Measurements from ENCODE around the gene TRDMT1.

TRDMT1 gene

GRCh38 chr10:17143055-17143690 is 58.3 kb downstream of the TRDMT1 start:
- Histone ChIP-seq H3K36me3 (ENCODE audit: control insufficient read depth, low read depth, low read length) (no peaks in the 10 kb centered on the region), H3K27me3 (ENCODE audit: control insufficient read depth, insufficient read depth, low read length) (no peaks in the 10 kb centered on the region), H3K9me3 (ENCODE audit: control insufficient read depth, low read depth, low read length) (no peaks in the 10 kb centered on the region), H3K9ac (ENCODE audit: low read length) (no peak overlapping the region), H3K4me1 (ENCODE audit: control insufficient read depth, low read depth, low read length) (no peaks in the 10 kb centered on the region), H3K27ac (ENCODE audit: low read length) (no peak overlapping the region), H3K4me3 (ENCODE audit: low read length) (no peak overlapping the region)

- no peaks in the 10 kb centered on the region for H3K27me3 ChIP-seq (ENCODE audit: control insufficient read depth, insufficient read depth, low read length)
- H3K4me3 ChIP-seq (ENCODE audit: low read length): no peak overlapping the region
- H3K27ac ChIP-seq (ENCODE audit: low read length): no peak overlapping the region
- H3K4me1 ChIP-seq (ENCODE audit: control insufficient read depth, low read depth, low read length): no peaks in the 10 kb centered on the region
- no peaks in the 10 kb centered on the region for H3K36me3 ChIP-seq (ENCODE audit: control insufficient read depth, low read depth, low read length)
- H3K9ac ChIP-seq (ENCODE audit: low read length): no peak overlapping the region
- H3K9me3 ChIP-seq (ENCODE audit: control insufficient read depth, low read depth, low read length): no peaks in the 10 kb centered on the region
Observed at GRCh38 chr10:17141504-17142229, 59.8 kb downstream of the TRDMT1 start.

GRCh38 chr10:17140386-17140761 is 61.1 kb downstream of the TRDMT1 start:
- Histone ChIP-seq H3K9me3 (ENCODE audit: control insufficient read depth, low read depth, low read length) (no peaks in the 10 kb centered on the region), H3K36me3 (ENCODE audit: control insufficient read depth, low read depth, low read length) (no peaks in the 10 kb centered on the region), H3K9ac (ENCODE audit: low read length) (no peak overlapping the region), H3K27me3 (ENCODE audit: control insufficient read depth, insufficient read depth, low read length) (no peaks in the 10 kb centered on the region), H3K4me3 (ENCODE audit: low read length) (no peak overlapping the region), H3K4me1 (ENCODE audit: control insufficient read depth, low read depth, low read length) (no peaks in the 10 kb centered on the region), H3K27ac (ENCODE audit: low read length) (no peak overlapping the region)

- H3K9me3 ChIP-seq (ENCODE audit: control insufficient read depth, low read depth, low read length): no peaks in the 10 kb centered on the region
- H3K4me1 ChIP-seq (ENCODE audit: control insufficient read depth, low read depth, low read length): no peaks in the 10 kb centered on the region
- H3K27ac ChIP-seq (ENCODE audit: low read length): no peak overlapping the region
- H3K36me3 ChIP-seq (ENCODE audit: control insufficient read depth, low read depth, low read length): no peaks in the 10 kb centered on the region
- no peak overlapping the region for H3K9ac ChIP-seq (ENCODE audit: low read length)
- no peak overlapping the region for H3K4me3 ChIP-seq (ENCODE audit: low read length)
- H3K27me3 ChIP-seq (ENCODE audit: control insufficient read depth, insufficient read depth, low read length): no peaks in the 10 kb centered on the region
Observed at GRCh38 chr10:17138460-17139042, 62.9 kb downstream of the TRDMT1 start.

- Histone ChIP-seq H3K27me3 (ENCODE audit: control insufficient read depth, insufficient read depth, low read length) (no peaks in the 10 kb centered on the region), H3K36me3 (ENCODE audit: control insufficient read depth, low read depth, low read length) (no peaks in the 10 kb centered on the region), H3K4me3 (ENCODE audit: low read length) (no peak overlapping the region), H3K27ac (ENCODE audit: low read length) (no peak overlapping the region), H3K4me1 (ENCODE audit: control insufficient read depth, low read depth, low read length) (no peaks in the 10 kb centered on the region), H3K9me3 (ENCODE audit: control insufficient read depth, low read depth, low read length) (no peaks in the 10 kb centered on the region), H3K9ac (ENCODE audit: low read length) (no peak overlapping the region)
Observed at GRCh38 chr10:17134737-17135260, 66.7 kb downstream of the TRDMT1 start.

GRCh38 chr10:17134282-17134681 is 67.2 kb downstream of the TRDMT1 start:
- no peak overlapping the region for H3K27ac ChIP-seq (ENCODE audit: low read length)
- no peaks in the 10 kb centered on the region for H3K9me3 ChIP-seq (ENCODE audit: control insufficient read depth, low read depth, low read length)
- no peak overlapping the region for H3K4me3 ChIP-seq (ENCODE audit: low read length)
- H3K36me3 ChIP-seq (ENCODE audit: control insufficient read depth, low read depth, low read length): no peaks in the 10 kb centered on the region
- no peak overlapping the region for H3K9ac ChIP-seq (ENCODE audit: low read length)
- no peaks in the 10 kb centered on the region for H3K4me1 ChIP-seq (ENCODE audit: control insufficient read depth, low read depth, low read length)
- H3K27me3 ChIP-seq (ENCODE audit: control insufficient read depth, insufficient read depth, low read length): no peaks in the 10 kb centered on the region

GRCh38 chr10:17129741-17130140 is 71.7 kb downstream of the TRDMT1 start, which contains the start of gene CUBN:
Gene CUBN (minus strand): TSS chr10:17129811. CDS start chr10:17129765, 46 bp downstream.
- Histone ChIP-seq H3K9ac (ENCODE audit: low read length) (no peak within 1 kb of the TSS), H3K27ac (ENCODE audit: low read length) (no peak within 1 kb of the TSS), H3K9me3 (ENCODE audit: control insufficient read depth, low read depth, low read length) (no peaks in the 10 kb centered on the region), H3K4me1 (ENCODE audit: control insufficient read depth, low read depth, low read length) (no peaks in the 10 kb centered on the region), H3K4me3 (ENCODE audit: low read length) (no peak within 1 kb of the TSS), H3K27me3 (ENCODE audit: control insufficient read depth, insufficient read depth, low read length) (no peaks in the 10 kb centered on the region), H3K36me3 (ENCODE audit: control insufficient read depth, low read depth, low read length) (no peaks in the 10 kb centered on the region)

- H3K9me3 ChIP-seq (ENCODE audit: control insufficient read depth, low read depth, low read length): no peaks in the 10 kb centered on the region
- peaks cover 9% of the 10 kb centered on the region for H3K4me1 ChIP-seq (ENCODE audit: control insufficient read depth, low read depth, low read length)
- no peaks in the 10 kb centered on the region for H3K27me3 ChIP-seq (ENCODE audit: control insufficient read depth, insufficient read depth, low read length)
- no peak overlapping the region for H3K9ac ChIP-seq (ENCODE audit: low read length)
- H3K4me3 ChIP-seq (ENCODE audit: low read length): no peak overlapping the region
- no peak overlapping the region for H3K27ac ChIP-seq (ENCODE audit: low read length)
- no peaks in the 10 kb centered on the region for H3K36me3 ChIP-seq (ENCODE audit: control insufficient read depth, low read depth, low read length)
Observed at GRCh38 chr10:17128261-17128660, 73.2 kb downstream of the TRDMT1 start.

GRCh38 chr10:17126327-17126726 is 75.1 kb downstream of the TRDMT1 start:
- Histone ChIP-seq H3K27me3 (ENCODE audit: control insufficient read depth, insufficient read depth, low read length) (no peaks in the 10 kb centered on the region), H3K4me3 (ENCODE audit: low read length) (no peak overlapping the region), H3K36me3 (ENCODE audit: control insufficient read depth, low read depth, low read length) (no peaks in the 10 kb centered on the region), H3K9ac (ENCODE audit: low read length) (no peak overlapping the region), H3K9me3 (ENCODE audit: control insufficient read depth, low read depth, low read length) (no peaks in the 10 kb centered on the region), H3K27ac (ENCODE audit: low read length) (no peak overlapping the region), H3K4me1 (ENCODE audit: control insufficient read depth, low read depth, low read length) (peaks cover 12% of the 10 kb centered on the region)

- Histone ChIP-seq H3K9me3 (ENCODE audit: control insufficient read depth, low read depth, low read length) (no peaks in the 10 kb centered on the region), H3K4me3 (ENCODE audit: low read length) (no peak overlapping the region), H3K27ac (ENCODE audit: low read length) (no peak overlapping the region), H3K4me1 (ENCODE audit: control insufficient read depth, low read depth, low read length) (peaks cover 12% of the 10 kb centered on the region), H3K27me3 (ENCODE audit: control insufficient read depth, insufficient read depth, low read length) (no peaks in the 10 kb centered on the region), H3K9ac (ENCODE audit: low read length) (no peak overlapping the region), H3K36me3 (ENCODE audit: control insufficient read depth, low read depth, low read length) (no peaks in the 10 kb centered on the region)
Observed at GRCh38 chr10:17125206-17125893, 76.1 kb downstream of the TRDMT1 start.

- Histone ChIP-seq H3K9ac (ENCODE audit: low read length) (no peak overlapping the region), H3K27me3 (ENCODE audit: control insufficient read depth, insufficient read depth, low read length) (no peaks in the 10 kb centered on the region)
Observed at GRCh38 chr10:17123961-17124360, 77.5 kb downstream of the TRDMT1 start.

More at GRCh38 chr10:17123961-17124360, 77.5 kb downstream of the TRDMT1 start:
- Histone ChIP-seq H3K36me3 (ENCODE audit: control insufficient read depth, low read depth, low read length) (no peaks in the 10 kb centered on the region), H3K9me3 (ENCODE audit: control insufficient read depth, low read depth, low read length) (no peaks in the 10 kb centered on the region), H3K4me3 (ENCODE audit: low read length) (no peak overlapping the region), H3K27ac (ENCODE audit: low read length) (no peak overlapping the region), H3K4me1 (ENCODE audit: control insufficient read depth, low read depth, low read length) (peaks cover 12% of the 10 kb centered on the region)
